ENCODE measurements around the gene TAOK3.

The TAOK3 gene

DNA sequence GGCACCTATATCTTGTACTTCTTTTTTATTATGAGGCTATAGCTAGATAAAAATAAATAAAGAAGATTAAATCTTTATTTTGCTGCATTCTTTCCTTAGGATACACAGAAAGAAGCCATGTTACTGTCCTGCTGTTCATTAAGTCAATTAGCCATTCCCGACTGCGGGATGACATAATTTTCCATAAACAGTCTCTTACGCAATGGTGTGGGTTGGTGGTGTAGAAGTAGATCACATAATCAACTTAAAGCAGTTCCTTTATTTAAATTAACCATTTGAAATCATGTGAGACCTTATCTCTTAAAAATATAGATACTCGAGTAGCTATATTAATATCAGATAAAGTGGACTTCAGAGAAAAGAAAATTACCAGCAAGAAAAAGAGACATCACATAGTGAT lies 40.2 kb downstream of the TAOK3 start:
- H3K27me3 ChIP-seq (ENCODE audit: control insufficient read depth, insufficient read depth, low read length): no peaks in the 10 kb centered on the region
- peaks cover 20% of the 10 kb centered on the region for H3K4me1 ChIP-seq (ENCODE audit: control insufficient read depth, insufficient read depth, low read length)
- H3K4me2 ChIP-seq (ENCODE audit: low read length): no peak overlapping the region
- no peak overlapping the region for H3K4me3 ChIP-seq (ENCODE audit: low read length)
- no peaks in the 10 kb centered on the region for H3K36me3 ChIP-seq (ENCODE audit: insufficient read depth, low read length)
- no peaks in the 10 kb centered on the region for H3K9me3 ChIP-seq (replicated peaks; ENCODE audit: low read length)
- no peak overlapping the region for H3K9ac ChIP-seq (ENCODE audit: low read depth, low read length)

- Histone ChIP-seq H3K36me3 (ENCODE audit: insufficient read depth, low read length) (no peaks in the 10 kb centered on the region), H3K9me3 (replicated peaks; ENCODE audit: low read length) (no peaks in the 10 kb centered on the region), H3K4me2 (ENCODE audit: low read length) (no peak overlapping the region), H3K4me1 (ENCODE audit: control insufficient read depth, insufficient read depth, low read length) (peaks cover 20% of the 10 kb centered on the region), H3K27me3 (ENCODE audit: control insufficient read depth, insufficient read depth, low read length) (no peaks in the 10 kb centered on the region), H3K4me3 (ENCODE audit: low read length) (no peak overlapping the region), H3K9ac (ENCODE audit: low read depth, low read length) (no peak overlapping the region)
Measured at GRCh38 chr12:118330421-118331018, 42.2 kb downstream of the TAOK3 start.

DNA sequence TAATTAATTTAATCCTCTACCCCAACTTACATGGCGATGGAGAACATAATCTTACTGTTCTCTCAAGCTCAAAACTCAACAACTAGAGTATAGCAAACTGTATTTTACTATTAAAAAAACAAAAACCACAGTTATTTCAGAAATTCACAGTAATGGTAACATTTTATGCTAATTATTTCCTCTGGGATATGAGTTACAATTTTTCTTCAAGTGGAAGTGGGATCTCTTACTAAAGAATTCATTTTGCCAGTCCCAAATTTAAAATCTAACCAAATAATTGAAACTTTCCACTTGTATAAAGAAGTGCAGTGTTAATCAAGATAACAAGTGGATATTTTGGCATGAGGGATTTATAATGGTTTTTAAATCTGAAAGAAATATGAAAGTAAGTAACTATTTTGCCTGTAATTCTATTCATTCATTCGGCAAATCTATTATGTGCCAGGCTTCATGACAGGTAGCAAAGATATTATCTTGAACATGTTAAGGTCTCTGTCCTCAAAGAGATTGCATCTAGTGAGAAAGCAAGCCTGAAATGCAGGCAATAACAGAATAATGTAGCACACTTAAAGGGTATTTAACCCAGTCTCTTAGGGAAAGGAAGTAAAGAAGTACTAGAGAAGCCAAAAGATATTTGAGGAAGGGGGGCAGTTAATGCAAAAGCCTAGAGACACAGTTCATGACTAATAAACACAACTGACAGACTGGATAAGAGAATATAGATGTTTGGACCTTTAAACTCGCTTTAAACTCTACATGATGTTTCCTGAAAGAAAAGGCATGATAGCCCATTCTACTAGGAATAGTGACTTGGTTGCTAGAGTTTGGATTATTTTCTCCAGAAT lies 44.0 kb downstream of the TAOK3 start:
- Histone ChIP-seq H3K4me2 (ENCODE audit: low read length) (no peak overlapping the region), H3K36me3 (ENCODE audit: insufficient read depth, low read length) (no peaks in the 10 kb centered on the region)

DNA sequence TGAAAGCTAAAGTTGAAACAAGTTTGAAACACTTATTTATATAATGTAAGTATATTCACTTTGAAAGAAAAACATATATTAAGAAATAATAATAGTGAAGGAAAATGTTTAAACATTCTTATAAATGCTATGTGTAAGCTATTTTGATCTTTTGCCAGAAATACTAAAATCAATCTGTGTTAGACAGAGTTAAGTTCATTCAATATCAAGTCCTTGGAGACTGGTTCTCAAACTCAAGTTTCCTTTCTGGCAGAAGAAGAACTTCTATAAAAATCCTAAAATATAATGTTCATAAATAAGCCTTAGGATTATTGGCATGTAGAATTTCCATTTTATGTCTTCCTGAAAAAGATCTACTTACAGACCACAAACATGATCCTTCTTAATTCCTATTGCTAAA lies 45.3 kb downstream of the TAOK3 start:
- no peaks in the 10 kb centered on the region for H3K9me3 ChIP-seq (replicated peaks; ENCODE audit: low read length)
- H3K4me3 ChIP-seq (ENCODE audit: low read length): no peak overlapping the region
- peaks cover 22% of the 10 kb centered on the region for H3K4me1 ChIP-seq (ENCODE audit: control insufficient read depth, insufficient read depth, low read length)
- H3K36me3 ChIP-seq (ENCODE audit: insufficient read depth, low read length): no peaks in the 10 kb centered on the region
- H3K9ac ChIP-seq (ENCODE audit: low read depth, low read length): no peak overlapping the region
- no peak overlapping the region for H3K4me2 ChIP-seq (ENCODE audit: low read length)
- no peaks in the 10 kb centered on the region for H3K27me3 ChIP-seq (ENCODE audit: control insufficient read depth, insufficient read depth, low read length)

More for the DNA sequence above, 44.0 kb downstream of the TAOK3 start:
- Histone ChIP-seq H3K27me3 (ENCODE audit: control insufficient read depth, insufficient read depth, low read length) (no peaks in the 10 kb centered on the region), H3K9ac (ENCODE audit: low read depth, low read length) (no peak overlapping the region), H3K9me3 (replicated peaks; ENCODE audit: low read length) (no peaks in the 10 kb centered on the region), H3K4me1 (ENCODE audit: control insufficient read depth, insufficient read depth, low read length) (peaks cover 20% of the 10 kb centered on the region), H3K4me3 (ENCODE audit: low read length) (no peak overlapping the region)

DNA sequence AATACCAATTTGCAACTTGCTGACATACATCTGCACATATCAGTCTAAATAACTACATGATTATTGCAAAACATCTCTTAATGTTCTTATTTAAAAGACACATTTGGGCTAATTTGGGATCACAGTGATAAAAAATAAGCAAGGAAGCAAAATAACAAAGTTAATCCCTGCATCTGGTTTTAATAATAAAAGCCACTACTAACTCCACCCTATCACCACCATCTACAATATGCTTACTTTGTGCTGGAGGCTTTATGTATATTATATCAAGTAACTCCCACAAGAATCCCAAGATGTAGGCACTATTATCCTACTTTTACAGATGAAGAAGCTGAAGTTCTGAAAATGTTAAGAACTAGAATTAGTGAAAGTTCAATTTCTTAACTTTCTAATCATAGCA lies 45.7 kb downstream of the TAOK3 start:
- no peak overlapping the region for H3K4me2 ChIP-seq (ENCODE audit: low read length)
- peaks cover 22% of the 10 kb centered on the region for H3K4me1 ChIP-seq (ENCODE audit: control insufficient read depth, insufficient read depth, low read length)
- no peaks in the 10 kb centered on the region for H3K27me3 ChIP-seq (ENCODE audit: control insufficient read depth, insufficient read depth, low read length)
- no peaks in the 10 kb centered on the region for H3K9me3 ChIP-seq (replicated peaks; ENCODE audit: low read length)
- no peak overlapping the region for H3K4me3 ChIP-seq (ENCODE audit: low read length)
- no peak overlapping the region for H3K9ac ChIP-seq (ENCODE audit: low read depth, low read length)
- H3K36me3 ChIP-seq (ENCODE audit: insufficient read depth, low read length): no peaks in the 10 kb centered on the region

DNA sequence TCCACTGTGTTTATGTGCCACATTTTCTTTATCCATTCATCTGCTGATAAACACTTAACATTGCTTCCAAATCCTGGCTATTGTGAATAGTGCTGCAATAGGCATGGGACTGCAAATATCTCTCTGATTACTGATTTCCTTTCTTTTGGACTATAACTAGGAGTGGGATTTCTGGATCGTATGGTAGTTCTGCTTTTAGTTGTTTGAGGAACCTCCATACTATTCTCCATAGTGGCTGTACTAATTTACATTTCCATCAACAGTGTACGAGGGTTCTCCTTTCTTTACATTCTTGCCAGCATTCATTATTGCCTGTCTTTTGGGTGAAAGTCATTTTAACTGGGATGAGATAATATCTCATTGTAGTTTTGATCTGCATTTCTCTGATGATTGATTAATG lies 47.6 kb downstream of the TAOK3 start:
- no peaks in the 10 kb centered on the region for H3K9me3 ChIP-seq (replicated peaks; ENCODE audit: low read length)
- peaks cover 22% of the 10 kb centered on the region for H3K4me1 ChIP-seq (ENCODE audit: control insufficient read depth, insufficient read depth, low read length)
- H3K9ac ChIP-seq (ENCODE audit: low read depth, low read length): no peak overlapping the region
- no peak overlapping the region for H3K4me2 ChIP-seq (ENCODE audit: low read length)
- H3K36me3 ChIP-seq (ENCODE audit: insufficient read depth, low read length): no peaks in the 10 kb centered on the region
- no peak overlapping the region for H3K4me3 ChIP-seq (ENCODE audit: low read length)
- no peaks in the 10 kb centered on the region for H3K27me3 ChIP-seq (ENCODE audit: control insufficient read depth, insufficient read depth, low read length)

GRCh38 chr12:118319627-118320026 lies 53.1 kb downstream of the TAOK3 start:
- H3K4me2 ChIP-seq (ENCODE audit: low read length): no peak overlapping the region
- H3K36me3 ChIP-seq (ENCODE audit: insufficient read depth, low read length): no peaks in the 10 kb centered on the region
- H3K9me3 ChIP-seq (replicated peaks; ENCODE audit: low read length): no peaks in the 10 kb centered on the region
- H3K4me3 ChIP-seq (ENCODE audit: low read length): no peak overlapping the region
- no peak overlapping the region for H3K9ac ChIP-seq (ENCODE audit: low read depth, low read length)
- peaks cover 7% of the 10 kb centered on the region for H3K4me1 ChIP-seq (ENCODE audit: control insufficient read depth, insufficient read depth, low read length)
- no peaks in the 10 kb centered on the region for H3K27me3 ChIP-seq (ENCODE audit: control insufficient read depth, insufficient read depth, low read length)

DNA sequence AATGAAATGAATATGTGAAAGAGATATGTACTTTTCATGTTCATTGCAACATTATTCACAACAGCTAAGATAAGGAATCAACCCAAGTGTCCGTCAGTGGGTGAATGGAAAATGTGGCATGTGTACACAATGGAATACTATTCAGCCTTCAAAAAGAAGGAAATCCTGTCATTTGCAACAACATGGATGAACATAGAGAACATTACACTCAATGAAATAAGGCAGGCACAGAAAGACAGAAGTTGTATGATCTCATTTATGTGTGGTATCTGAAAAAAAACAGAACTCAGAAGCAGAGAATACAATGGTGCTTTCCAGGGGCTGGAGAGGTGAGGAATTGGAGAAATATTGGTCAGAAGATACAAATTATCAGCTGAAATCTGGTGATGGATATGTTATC lies 54.0 kb downstream of the TAOK3 start:
- no peaks in the 10 kb centered on the region for H3K9me3 ChIP-seq (replicated peaks; ENCODE audit: low read length)
- no peaks in the 10 kb centered on the region for H3K36me3 ChIP-seq (ENCODE audit: insufficient read depth, low read length)
- H3K4me3 ChIP-seq (ENCODE audit: low read length): no peak overlapping the region
- H3K27me3 ChIP-seq (ENCODE audit: control insufficient read depth, insufficient read depth, low read length): no peaks in the 10 kb centered on the region
- H3K4me1 ChIP-seq (ENCODE audit: control insufficient read depth, insufficient read depth, low read length): peaks cover 7% of the 10 kb centered on the region
- no peak overlapping the region for H3K4me2 ChIP-seq (ENCODE audit: low read length)
- no peak overlapping the region for H3K9ac ChIP-seq (ENCODE audit: low read depth, low read length)

GRCh38 chr12:118317729-118318128 lies 55.0 kb downstream of the TAOK3 start:
- no peaks in the 10 kb centered on the region for H3K27me3 ChIP-seq (ENCODE audit: control insufficient read depth, insufficient read depth, low read length)
- H3K4me1 ChIP-seq (ENCODE audit: control insufficient read depth, insufficient read depth, low read length): peaks cover 7% of the 10 kb centered on the region
- no peak overlapping the region for H3K4me3 ChIP-seq (ENCODE audit: low read length)
- no peaks in the 10 kb centered on the region for H3K9me3 ChIP-seq (replicated peaks; ENCODE audit: low read length)
- no peak overlapping the region for H3K9ac ChIP-seq (ENCODE audit: low read depth, low read length)
- H3K4me2 ChIP-seq (ENCODE audit: low read length): no peak overlapping the region
- no peaks in the 10 kb centered on the region for H3K36me3 ChIP-seq (ENCODE audit: insufficient read depth, low read length)

DNA sequence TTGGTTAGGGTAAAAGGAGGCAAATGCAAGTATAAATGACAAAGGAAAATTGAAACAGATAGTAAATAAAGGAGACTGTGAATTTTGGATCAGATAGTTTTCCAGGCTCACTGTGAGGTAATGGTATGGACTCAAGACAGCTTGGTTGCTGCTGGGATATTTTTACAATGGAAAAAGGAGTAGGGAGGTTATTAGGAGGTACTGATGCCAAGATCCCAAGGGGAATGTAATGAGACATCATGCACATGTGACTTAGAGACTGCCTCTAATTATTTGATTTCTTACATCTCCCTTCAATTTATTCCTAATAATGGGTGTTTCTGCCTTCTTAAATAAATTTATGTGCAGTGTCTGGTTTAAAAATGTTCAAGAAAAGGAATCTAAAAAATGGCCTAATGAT lies 56.9 kb downstream of the TAOK3 start:
- H3K4me3 ChIP-seq (ENCODE audit: low read length): no peak overlapping the region
- H3K36me3 ChIP-seq (ENCODE audit: insufficient read depth, low read length): no peaks in the 10 kb centered on the region
- H3K9me3 ChIP-seq (replicated peaks; ENCODE audit: low read length): no peaks in the 10 kb centered on the region
- H3K4me1 ChIP-seq (ENCODE audit: control insufficient read depth, insufficient read depth, low read length): peaks cover 18% of the 10 kb centered on the region
- H3K9ac ChIP-seq (ENCODE audit: low read depth, low read length): no peak overlapping the region
- no peaks in the 10 kb centered on the region for H3K27me3 ChIP-seq (ENCODE audit: control insufficient read depth, insufficient read depth, low read length)
- H3K4me2 ChIP-seq (ENCODE audit: low read length): no peak overlapping the region

DNA sequence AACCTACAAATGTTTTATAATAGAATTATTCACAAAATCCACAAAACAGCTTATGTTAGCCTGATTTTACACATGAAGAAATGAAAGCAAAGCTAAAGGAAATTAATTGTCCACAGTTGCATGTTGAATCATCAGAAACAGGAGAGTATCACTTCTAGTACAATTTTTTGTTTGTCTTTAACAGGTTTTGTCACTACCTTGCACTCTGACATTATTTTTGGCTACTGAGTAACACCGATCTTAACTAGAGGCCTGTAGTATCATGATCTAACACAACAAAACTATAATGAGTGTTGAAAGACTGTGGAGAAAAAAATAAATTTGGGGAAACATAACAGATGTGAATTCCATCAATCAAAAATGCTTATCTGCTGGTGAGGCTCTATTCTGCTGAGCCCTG lies 60.1 kb downstream of the TAOK3 start:
- Histone ChIP-seq H3K4me2 (ENCODE audit: low read length) (peak overlapping the region; percentile 17), H3K4me3 (ENCODE audit: low read length) (no peak overlapping the region), H3K4me1 (ENCODE audit: control insufficient read depth, insufficient read depth, low read length) (peaks cover 28% of the 10 kb centered on the region), H3K9me3 (replicated peaks; ENCODE audit: low read length) (no peaks in the 10 kb centered on the region), H3K36me3 (ENCODE audit: insufficient read depth, low read length) (no peaks in the 10 kb centered on the region), H3K27me3 (ENCODE audit: control insufficient read depth, insufficient read depth, low read length) (no peaks in the 10 kb centered on the region), H3K9ac (ENCODE audit: low read depth, low read length) (no peak overlapping the region)

- no peak overlapping the region for H3K4me3 ChIP-seq (ENCODE audit: low read length)
- no peaks in the 10 kb centered on the region for H3K9me3 ChIP-seq (replicated peaks; ENCODE audit: low read length)
- H3K36me3 ChIP-seq (ENCODE audit: insufficient read depth, low read length): no peaks in the 10 kb centered on the region
- no peak overlapping the region for H3K4me2 ChIP-seq (ENCODE audit: low read length)
- no peaks in the 10 kb centered on the region for H3K27me3 ChIP-seq (ENCODE audit: control insufficient read depth, insufficient read depth, low read length)
- H3K4me1 ChIP-seq (ENCODE audit: control insufficient read depth, insufficient read depth, low read length): peaks cover 35% of the 10 kb centered on the region
- H3K9ac ChIP-seq (ENCODE audit: low read depth, low read length): no peak overlapping the region
Measured at GRCh38 chr12:118311666-118312065, 61.0 kb downstream of the TAOK3 start.
